KMS-11 (cell line): ENCODE measurements around the gene LDHAL6A.

Source experiments
- H2AFZ ChIP-seq: fragments of 200-600 bp; sonication (generic); 2 replicates; pipeline ENCODE4 v1.6.1; 2016; ENCODE audit warnings: antibody characterized with exemption, mixed run types, low read depth
- H3K27ac ChIP-seq: fragments of 200-600 bp; sonication (generic); 2 replicates; pipeline ENCODE4 v1.6.1; 2016; ENCODE audit warnings: mild to moderate bottlenecking, mixed run types
- H3K27me3 ChIP-seq: fragments of 200-600 bp; sonication (generic); 2 replicates; pipeline ENCODE4 v1.6.1; 2017; ENCODE audit warnings: mild to moderate bottlenecking, low read depth, mixed run types, moderate library complexity; ENCODE audit not compliant: insufficient read depth
- H3K36me3 ChIP-seq: fragments of 200-600 bp; sonication (generic); 2 replicates; pipeline ENCODE4 v1.6.1; 2017; ENCODE audit warnings: mild to moderate bottlenecking, mixed run types; ENCODE audit not compliant: insufficient read depth
- H3K4me1 ChIP-seq: fragments of 200-600 bp; sonication (generic); 2 replicates; pipeline ENCODE4 v1.6.1; 2016; ENCODE audit warnings: mild to moderate bottlenecking, low read depth, mixed run types; ENCODE audit not compliant: poor library complexity, severe bottlenecking
- H3K4me2 ChIP-seq: fragments of 200-600 bp; sonication (generic); 2 replicates; pipeline ENCODE4 v1.7.0; 2016; ENCODE audit warnings: mild to moderate bottlenecking, mixed run types
- H3K4me3 ChIP-seq: fragments of 200-600 bp; sonication (generic); IDR thresholded peaks from 2 replicates; pipeline ENCODE4 v1.6.1; 2017; ENCODE audit warnings: low read depth, low read length, mixed read lengths; ENCODE audit not compliant: insufficient read depth
- H3K79me2 ChIP-seq: fragments of 200-600 bp; sonication (generic); 2 replicates; pipeline ENCODE4 v1.6.1; 2016; ENCODE audit warnings: low read depth, mixed run types; ENCODE audit not compliant: insufficient read depth
- H3K9ac ChIP-seq: fragments of 200-600 bp; sonication (generic); 2 replicates; pipeline ENCODE4 v1.6.1; 2016; ENCODE audit warnings: mild to moderate bottlenecking, mixed run types
- H4K20me1 ChIP-seq: fragments of 200-600 bp; sonication (generic); 2 replicates; pipeline ENCODE4 v1.6.1; 2016; ENCODE audit warnings: mild to moderate bottlenecking, mixed run types; ENCODE audit not compliant: insufficient read depth
- CTCF ChIP-seq: fragments of 200-600 bp; sonication (generic); conservative IDR thresholded peaks from 2 replicates; pipeline ENCODE4 v1.6.1; 2017; ENCODE audit warnings: low read depth, mild to moderate bottlenecking, antibody characterized with exemption, low read length, moderate library complexity, mixed read lengths

LDHAL6A gene

GRCh38 chr11:18495703-18496102 is 40.0 kb downstream of the LDHAL6A start:
- H3K79me2 ChIP-seq: no peaks in the 10 kb centered on the region
- H3K27me3 ChIP-seq: no peaks in the 10 kb centered on the region
- no peaks in the 10 kb centered on the region for H4K20me1 ChIP-seq
- no peaks in the 10 kb centered on the region for H3K4me1 ChIP-seq
- no peak overlapping the region for H3K4me2 ChIP-seq
- H2AFZ ChIP-seq: no peak overlapping the region
- no peak for TF ChIP-seq CTCF
- no peak overlapping the region for H3K9ac ChIP-seq
- H3K36me3 ChIP-seq: peaks cover 6% of the 10 kb centered on the region; the same call in 1 of the 2 replicates
- H3K4me3 ChIP-seq: no peak overlapping the region
- H3K27ac ChIP-seq: no peak overlapping the region

GRCh38 chr11:18498039-18498438 is 42.4 kb downstream of the LDHAL6A start:
- Histone ChIP-seq H3K27me3 (no peaks in the 10 kb centered on the region), H3K4me1 (no peaks in the 10 kb centered on the region), H3K4me2 (no peak overlapping the region), H3K9ac (no peak overlapping the region), H4K20me1 (no peaks in the 10 kb centered on the region; the same call in 1 of the 2 replicates), H3K4me3 (no peak overlapping the region), H3K36me3 (peaks cover 6% of the 10 kb centered on the region; the same call in 1 of the 2 replicates), H3K79me2 (no peaks in the 10 kb centered on the region), H2AFZ (no peak overlapping the region), H3K27ac (no peak overlapping the region)
- TF ChIP-seq CTCF: no peak

GRCh38 chr11:18501629-18502028 is 46.0 kb downstream of the LDHAL6A start:
- no peak for TF ChIP-seq CTCF
- Histone ChIP-seq H3K36me3 (peaks cover 6% of the 10 kb centered on the region; the same call in 1 of the 2 replicates), H4K20me1 (no peaks in the 10 kb centered on the region; the same call in 1 of the 2 replicates)

GRCh38 chr11:18502352-18502751 is 46.7 kb downstream of the LDHAL6A start:
- Histone ChIP-seq H3K9ac (no peak overlapping the region), H3K4me1 (no peaks in the 10 kb centered on the region), H2AFZ (no peak overlapping the region), H3K36me3 (peaks cover 6% of the 10 kb centered on the region; the same call in 1 of the 2 replicates), H3K4me3 (no peak overlapping the region), H3K27ac (no peak overlapping the region), H3K79me2 (no peaks in the 10 kb centered on the region), H3K27me3 (no peaks in the 10 kb centered on the region), H3K4me2 (no peak overlapping the region), H4K20me1 (no peaks in the 10 kb centered on the region; the same call in 1 of the 2 replicates)
- TF ChIP-seq CTCF: no peak

More at GRCh38 chr11:18501629-18502028, 46.0 kb downstream of the LDHAL6A start:
- no peak overlapping the region for H2AFZ ChIP-seq
- no peak overlapping the region for H3K4me2 ChIP-seq
- no peaks in the 10 kb centered on the region for H3K79me2 ChIP-seq
- H3K4me3 ChIP-seq: no peak overlapping the region
- no peaks in the 10 kb centered on the region for H3K4me1 ChIP-seq
- H3K27ac ChIP-seq: no peak overlapping the region
- H3K27me3 ChIP-seq: no peaks in the 10 kb centered on the region
- no peak overlapping the region for H3K9ac ChIP-seq
